ENCODE data around the gene ZNF691.
A peak's percentile ranks its signal among the peaks of the same experiment; 100 is the strongest.

The ZNF691 gene

GRCh38 chr1:42831273-42831672 is 15.1 kb upstream of the ZNF691 start:
- no peak for DNase-seq

GRCh38 chr1:42832641-42833240 is 13.7 kb upstream of the ZNF691 start:
- no peak for DNase-seq

GRCh38 chr1:42833981-42834380 is 12.4 kb upstream of the ZNF691 start:
- DNase-seq: no peak

GRCh38 chr1:42834803-42835202 is 11.6 kb upstream of the ZNF691 start:
- no peak for DNase-seq

- no peak for DNase-seq
These were observed 11.0 kb upstream of the ZNF691 start for GRCh38 chr1:42835422-42835821.

GRCh38 chr1:42837709-42838108 is 8.7 kb upstream of the ZNF691 start:
- no peak for DNase-seq

- peak in 1 of 58 donors; percentile 8 for DNase-seq
These were observed 7.8 kb upstream of the ZNF691 start for GRCh38 chr1:42838482-42839190.

- DNase-seq: no peak
These were observed 5.4 kb upstream of the ZNF691 start for GRCh38 chr1:42841010-42841409.

- no peak for DNase-seq
These were observed 4.8 kb upstream of the ZNF691 start for GRCh38 chr1:42841440-42842147.

- DNase-seq: no peak
These were observed 1.7 kb upstream of the ZNF691 start for GRCh38 chr1:42844592-42845140.

- DNase-seq: no peak
These were observed 1.2 kb upstream of the ZNF691 start for GRCh38 chr1:42845193-42845592.

- DNase-seq: no peak
These were observed 552 bp upstream of the ZNF691 start for GRCh38 chr1:42845866-42846256.

- no peak for DNase-seq
These were observed 740 bp downstream of the ZNF691 start for GRCh38 chr1:42847111-42847595.

- DNase-seq: no peak
These were observed 1.5 kb downstream of the ZNF691 start for GRCh38 chr1:42847721-42848460.

- DNase-seq: no peak
These were observed 2.6 kb downstream of the ZNF691 start for GRCh38 chr1:42848823-42849537.

- DNase-seq: no peak
These were observed 3.5 kb downstream of the ZNF691 start for GRCh38 chr1:42849944-42850343.

- no peak for DNase-seq
These were observed 5.0 kb downstream of the ZNF691 start for GRCh38 chr1:42851420-42851819.

GRCh38 chr1:42851960-42852607 is 5.7 kb downstream of the ZNF691 start:
- DNase-seq: no peak

- DNase-seq: no peak
These were observed 6.2 kb downstream of the ZNF691 start for GRCh38 chr1:42852608-42852980.
